Measurements from ENCODE around the gene OR2AJ1. TPM values are rescaled to one million over a fixed set of nuclear protein-coding genes. Genes with fewer than 3 reads are reported as not detected.

Gene OR2AJ1
- polyA plus RNA-seq, 6 donors from 2014 or later = not detected

Other genes starting within 250 kb of the OR2AJ1 start
- not detected for gene OR13G1, start 245.2 kb upstream of the OR2AJ1 start, polyA plus RNA-seq (ENCODE audit: low read depth in 6 of 6)
- gene OR6F1, start 208.2 kb upstream of the OR2AJ1 start, polyA plus RNA-seq (ENCODE audit: low read depth in 6 of 6) = not detected
- gene OR14K1, start 186.3 kb upstream of the OR2AJ1 start, polyA plus RNA-seq (ENCODE audit: low read depth in 6 of 6) = not detected
- not detected for gene OR14A2, start 176.7 kb upstream of the OR2AJ1 start, polyA plus RNA-seq (ENCODE audit: low read depth in 6 of 6)
- gene OR1C1, start 164.3 kb upstream of the OR2AJ1 start, polyA plus RNA-seq (ENCODE audit: low read depth in 6 of 6) = not detected
- not detected for gene OR14A16, start 100.8 kb upstream of the OR2AJ1 start, polyA plus RNA-seq (ENCODE audit: low read depth in 6 of 6)
- gene OR11L1, start 83.0 kb upstream of the OR2AJ1 start, polyA plus RNA-seq (ENCODE audit: low read depth in 6 of 6) = not detected
- 1 to 10 TPM; 2.2 to 6.2 (median 4.7) TPM for gene TRIM58, start 67.7 kb upstream of the OR2AJ1 start, polyA plus RNA-seq (ENCODE audit: low read depth in 6 of 6)
- 10 to 100 TPM in 1 of 6 donors, 1 to 10 TPM in 3, under 1 TPM in 2; 0.67 to 10.6 (median 2.0) TPM for gene OR2W3, start 29.3 kb upstream of the OR2AJ1 start, polyA plus RNA-seq (ENCODE audit: low read depth in 6 of 6)
- gene OR2T8, start 4.6 kb upstream of the OR2AJ1 start, polyA plus RNA-seq (ENCODE audit: low read depth in 6 of 6) = under 1 TPM in 1 of 6 donors, not detected in 5; 0.43 TPM
- under 1 TPM in 2 of 6 donors, not detected in 4; 0.51 to 0.74 TPM for gene OR2L8, start 24.0 kb downstream of the OR2AJ1 start, polyA plus RNA-seq (ENCODE audit: low read depth in 6 of 6)
- gene OR2AK2, start 40.3 kb downstream of the OR2AJ1 start, polyA plus RNA-seq (ENCODE audit: low read depth in 6 of 6) = not detected
- not detected for gene OR2L5, start 88.8 kb downstream of the OR2AJ1 start, polyA plus RNA-seq (ENCODE audit: low read depth in 6 of 6)
- 1 to 10 TPM in 1 of 6 donors, under 1 TPM in 4, not detected in 1; 0.16 to 1.7 (median 0.74) TPM for gene OR2L2, start 105.2 kb downstream of the OR2AJ1 start, polyA plus RNA-seq (ENCODE audit: low read depth in 6 of 6)
- under 1 TPM in 1 of 6 donors, not detected in 5; 0.12 TPM for gene OR2L3, start 121.9 kb downstream of the OR2AJ1 start, polyA plus RNA-seq (ENCODE audit: low read depth in 6 of 6)
- gene OR2L13, start 170.3 kb downstream of the OR2AJ1 start, polyA plus RNA-seq (ENCODE audit: low read depth in 6 of 6) = 1 to 10 TPM in 2 of 6 donors, under 1 TPM in 3, not detected in 1; 0.27 to 1.7 (median 0.61) TPM
- not detected for gene OR2M5, start 220.3 kb downstream of the OR2AJ1 start, polyA plus RNA-seq (ENCODE audit: low read depth in 6 of 6)
- gene OR2M2, start 249.9 kb downstream of the OR2AJ1 start, polyA plus RNA-seq (ENCODE audit: low read depth in 6 of 6) = not detected